ENCODE results near the gene GLI3. TPM values are rescaled to one million over a fixed set of nuclear protein-coding genes. Genes with fewer than 3 reads are reported as not detected.
A peak's percentile ranks its signal among the peaks of the same experiment; 100 is the strongest.

Gene GLI3
- polyA plus RNA-seq, 1 donor, result 18.9 TPM

- no peak for DNase-seq
These were observed 60.9 kb downstream of the GLI3 start for GRCh38 chr7:42175834-42176723.

- peak; percentile 84 for DNase-seq
These were observed 62.6 kb downstream of the GLI3 start for GRCh38 chr7:42174391-42174912.

- no peak for DNase-seq
These were observed 66.3 kb downstream of the GLI3 start for GRCh38 chr7:42170724-42171123.

GRCh38 chr7:42168512-42168911 is 68.5 kb downstream of the GLI3 start:
- no peak for DNase-seq

GRCh38 chr7:42167631-42168236 is 69.3 kb downstream of the GLI3 start:
- no peak for DNase-seq

- no peak for DNase-seq
These were observed 69.8 kb downstream of the GLI3 start for GRCh38 chr7:42167206-42167605.

GRCh38 chr7:42164881-42165428 is 72.1 kb downstream of the GLI3 start:
- no peak for DNase-seq

GRCh38 chr7:42162560-42163325 is 74.3 kb downstream of the GLI3 start:
- no peak for DNase-seq

GRCh38 chr7:42161719-42162118 is 75.3 kb downstream of the GLI3 start:
- DNase-seq, result no peak

- DNase-seq, result no peak
These were observed 75.9 kb downstream of the GLI3 start for GRCh38 chr7:42161110-42161509.

- DNase-seq, result no peak
These were observed 77.9 kb downstream of the GLI3 start for GRCh38 chr7:42159130-42159529.

GRCh38 chr7:42156967-42157721 is 79.9 kb downstream of the GLI3 start:
- no peak for DNase-seq

GRCh38 chr7:42156291-42156865 is 80.6 kb downstream of the GLI3 start:
- no peak for DNase-seq

- no peak for DNase-seq
These were observed 81.3 kb downstream of the GLI3 start for GRCh38 chr7:42155584-42156290.

- no peak for DNase-seq
These were observed 82.8 kb downstream of the GLI3 start for GRCh38 chr7:42154173-42154572.

- peak; percentile 73 for DNase-seq
These were observed 84.4 kb downstream of the GLI3 start for GRCh38 chr7:42152329-42153205.

GRCh38 chr7:42151309-42151708 is 85.7 kb downstream of the GLI3 start:
- no peak for DNase-seq

- no peak for DNase-seq
These were observed 91.5 kb downstream of the GLI3 start for GRCh38 chr7:42145539-42145938.

GRCh38 chr7:42144604-42145003 is 92.4 kb downstream of the GLI3 start:
- no peak for DNase-seq

Data from left kidney (tissue), 2 donors.